GM18870 (cell line): ENCODE measurements around the gene SSBP3.
"Not testable (repeated sequence)": the region's sequence is repeated elsewhere in the genome, so short reads cannot be mapped to it uniquely, and the experiment has no call there.

Experiments used
- ATAC-seq: cut with Tn5 transposase; IDR thresholded peaks from one replicate; pipeline ENCODE4 v1.9.1; 2021; ENCODE audit warnings: moderate library complexity; ENCODE audit not compliant: unreplicated experiment

Gene SSBP3

GRCh38 chr1:54395281-54395934 is 10.8 kb downstream of the SSBP3 start:
- no peak for ATAC-seq

- ATAC-seq: no peak
Measured at GRCh38 chr1:54394104-54394503, 12.1 kb downstream of the SSBP3 start.

- ATAC-seq: no peak
Measured at GRCh38 chr1:54392401-54392800, 13.8 kb downstream of the SSBP3 start.

- ATAC-seq: no peak
Measured at GRCh38 chr1:54391450-54392209, 14.6 kb downstream of the SSBP3 start.

DNA sequence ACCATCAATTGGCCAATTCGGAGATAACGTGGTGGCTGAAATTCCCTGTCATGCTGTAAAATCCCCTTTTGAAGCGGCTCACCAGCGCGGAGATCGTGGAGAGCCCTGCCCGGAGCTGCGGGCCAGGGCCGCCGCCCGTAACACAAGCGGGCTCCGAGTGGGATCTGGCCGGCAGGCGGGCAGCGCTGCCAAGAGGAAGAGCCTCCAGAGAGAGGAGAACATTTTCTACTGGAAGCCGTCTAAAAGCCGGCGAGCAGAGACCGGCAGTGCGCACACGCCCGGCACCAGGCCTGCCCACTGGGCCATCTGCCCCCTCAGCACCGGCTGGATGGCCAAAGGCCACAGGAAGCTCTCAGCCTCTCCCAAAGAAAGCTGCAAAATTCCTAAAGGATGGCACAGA is 15.5 kb downstream of the SSBP3 start:
- ATAC-seq: no peak

DNA sequence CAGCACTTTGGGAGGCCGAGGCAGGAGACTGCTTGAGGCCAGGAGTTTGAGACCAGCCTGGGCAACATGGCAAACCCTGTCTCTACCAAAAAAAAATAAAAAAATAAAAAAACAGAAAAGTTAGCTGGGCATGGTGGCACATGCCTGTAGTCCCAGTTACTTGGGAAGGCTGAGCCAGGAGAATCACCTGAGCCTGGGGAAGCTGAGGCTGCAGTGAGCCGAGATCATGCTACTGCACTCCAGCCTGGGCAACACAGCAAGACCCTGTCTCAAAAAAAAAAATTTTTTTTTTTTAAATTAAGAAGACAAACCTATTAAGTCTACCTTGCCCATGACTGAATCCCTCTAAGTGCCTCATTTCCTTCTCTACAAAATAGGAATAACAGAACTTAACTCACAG is 16.6 kb downstream of the SSBP3 start:
- ATAC-seq: not testable (repeated sequence)

GRCh38 chr1:54387419-54387818 is 18.8 kb downstream of the SSBP3 start:
- no peak for ATAC-seq

DNA sequence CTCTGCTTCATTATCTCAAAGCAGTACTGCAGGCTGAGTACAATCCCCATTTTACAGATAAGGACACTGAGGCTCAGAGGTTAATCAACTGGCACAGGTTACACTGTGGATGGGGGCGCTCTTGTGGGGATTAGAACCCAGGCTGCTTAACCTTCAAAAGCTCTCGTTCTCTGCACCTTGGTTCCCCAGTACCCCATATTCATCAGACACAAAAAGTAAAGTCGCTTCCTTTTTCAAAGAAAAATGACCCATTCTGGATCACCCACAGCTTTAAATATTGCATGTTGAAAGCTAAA is 20.5 kb downstream of the SSBP3 start:
- no peak for ATAC-seq

DNA sequence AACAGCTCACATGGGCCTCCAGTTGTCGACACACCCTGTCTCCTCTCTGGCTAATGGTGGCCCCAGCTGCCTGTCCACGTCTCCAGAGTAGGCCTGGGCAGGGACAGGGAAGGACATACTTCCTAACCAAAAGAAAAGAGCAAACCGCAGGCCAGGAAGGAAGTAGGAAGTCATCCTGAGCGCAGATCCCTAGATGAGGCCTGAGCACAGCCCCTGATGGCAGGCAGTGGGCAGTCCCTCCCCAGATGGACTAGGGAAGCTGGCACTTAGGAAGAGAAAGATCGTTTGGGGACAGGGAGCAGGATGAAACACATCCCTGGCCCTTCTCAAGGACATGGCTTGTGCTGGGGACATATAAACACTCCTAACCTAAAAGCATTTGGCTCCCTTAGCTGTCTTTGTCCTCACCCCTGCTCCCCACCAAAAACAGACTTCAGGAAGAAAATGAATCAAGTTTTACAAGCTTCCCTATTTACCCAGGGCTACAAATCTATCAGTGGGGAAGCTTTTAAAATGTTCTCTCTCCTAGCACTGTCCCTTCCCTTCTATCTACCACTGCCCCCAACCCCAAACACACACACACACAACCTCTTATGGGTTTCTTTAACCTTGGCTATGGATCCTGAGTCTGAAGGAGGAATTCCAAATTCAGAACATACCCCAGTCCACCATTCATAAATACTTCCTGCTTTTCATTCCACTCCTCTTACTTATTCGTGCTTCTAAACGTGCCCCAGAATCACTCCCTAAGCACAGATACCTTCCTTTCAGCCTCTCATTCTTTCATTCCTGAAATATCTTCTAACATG is 21.1 kb downstream of the SSBP3 start:
- ATAC-seq: no peak

DNA sequence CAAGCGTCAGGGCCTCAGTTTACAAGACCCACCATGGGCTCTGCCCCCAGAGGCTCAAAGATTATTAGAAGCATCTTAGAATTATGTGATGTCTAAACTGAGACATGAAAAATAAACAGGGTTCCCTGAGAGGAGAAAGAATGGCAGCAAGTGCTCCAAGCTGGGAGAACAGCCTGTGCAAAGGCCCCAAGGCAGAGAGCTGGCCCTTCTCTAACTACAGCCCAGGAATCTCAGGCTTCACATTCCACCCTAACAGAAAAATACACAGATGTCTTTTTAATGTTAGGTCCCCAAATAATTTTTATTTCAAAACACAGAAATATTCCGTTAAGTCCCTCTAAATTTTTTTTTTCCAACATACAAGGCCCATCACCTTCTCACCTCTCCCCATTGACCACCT is 21.7 kb downstream of the SSBP3 start:
- ATAC-seq: no peak

GRCh38 chr1:54381524-54381923 is 24.7 kb downstream of the SSBP3 start:
- ATAC-seq: no peak

DNA sequence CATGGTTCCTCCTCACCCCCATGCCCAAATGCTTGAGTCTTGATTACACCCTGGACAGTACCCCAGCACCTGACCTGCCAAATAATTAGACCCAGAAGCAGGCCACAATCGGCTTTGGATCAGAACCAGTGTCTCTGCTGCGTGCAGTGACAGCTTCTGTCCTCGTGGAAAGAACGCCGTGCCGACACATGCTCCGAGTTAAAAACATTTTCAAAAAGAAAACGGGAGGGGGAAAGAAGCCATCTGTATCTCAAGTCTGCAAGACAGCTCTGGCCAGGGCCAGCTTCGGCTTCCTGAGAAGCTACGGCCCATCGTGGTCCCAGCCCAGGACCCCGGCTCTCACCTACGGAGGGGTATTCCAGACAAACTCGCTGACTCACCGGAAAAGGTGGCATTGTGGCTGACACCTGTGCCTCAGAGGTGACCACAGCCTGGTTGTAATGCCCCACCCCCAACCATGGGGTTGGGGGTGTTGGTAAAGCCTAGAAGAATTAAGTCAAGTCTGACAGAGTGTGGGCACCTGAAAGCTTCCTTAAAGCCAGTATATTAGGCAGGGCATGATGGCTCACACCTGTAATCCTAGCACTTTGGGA is 25.8 kb downstream of the SSBP3 start:
- no peak for ATAC-seq

GRCh38 chr1:54379555-54380289 is 26.5 kb downstream of the SSBP3 start:
- ATAC-seq: no peak

GRCh38 chr1:54378874-54379554 is 27.2 kb downstream of the SSBP3 start:
- no peak for ATAC-seq

- ATAC-seq: no peak
Measured at GRCh38 chr1:54378157-54378873, 27.9 kb downstream of the SSBP3 start.

GRCh38 chr1:54377040-54377691 is 29.0 kb downstream of the SSBP3 start:
- ATAC-seq: no peak

DNA sequence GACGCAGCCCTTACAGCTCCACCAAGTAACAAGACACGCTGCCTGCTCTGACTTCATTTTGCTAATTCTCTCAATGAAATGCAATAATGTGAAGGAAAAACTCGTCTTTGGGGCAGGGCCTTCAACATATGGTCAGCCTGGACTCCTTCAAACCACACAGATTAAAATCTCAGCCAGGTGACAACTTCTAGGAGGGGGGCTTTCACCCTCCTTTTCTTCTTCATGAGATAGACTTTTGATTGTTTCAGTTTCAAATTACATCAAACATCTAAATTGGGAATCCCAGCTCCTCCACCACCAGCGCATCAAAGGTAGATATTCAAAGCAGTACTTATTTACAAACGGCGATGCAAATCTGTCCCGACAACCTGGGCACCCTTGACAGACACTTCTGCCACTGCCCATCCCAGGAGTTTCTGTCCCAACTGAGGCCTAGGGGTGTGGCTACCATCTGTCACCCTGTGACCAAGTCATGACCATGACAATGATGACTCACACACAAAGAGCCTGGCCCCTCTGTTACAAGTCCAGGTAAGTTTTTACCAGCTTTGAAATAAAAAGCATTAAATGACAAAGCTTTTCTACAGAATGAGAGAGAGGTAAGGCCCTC is 29.7 kb downstream of the SSBP3 start:
- ATAC-seq: peak; percentile 56

- ATAC-seq: no peak
Measured at GRCh38 chr1:54375712-54376429, 30.3 kb downstream of the SSBP3 start.
